ENCODE measurements around the gene TPP1. TPM values are rescaled to one million over a fixed set of nuclear protein-coding genes. Genes with fewer than 3 reads are reported as not detected.

The TPP1 gene
- polyA plus RNA-seq, 3 donors = 218 to 359 (median 271) TPM

DNA sequence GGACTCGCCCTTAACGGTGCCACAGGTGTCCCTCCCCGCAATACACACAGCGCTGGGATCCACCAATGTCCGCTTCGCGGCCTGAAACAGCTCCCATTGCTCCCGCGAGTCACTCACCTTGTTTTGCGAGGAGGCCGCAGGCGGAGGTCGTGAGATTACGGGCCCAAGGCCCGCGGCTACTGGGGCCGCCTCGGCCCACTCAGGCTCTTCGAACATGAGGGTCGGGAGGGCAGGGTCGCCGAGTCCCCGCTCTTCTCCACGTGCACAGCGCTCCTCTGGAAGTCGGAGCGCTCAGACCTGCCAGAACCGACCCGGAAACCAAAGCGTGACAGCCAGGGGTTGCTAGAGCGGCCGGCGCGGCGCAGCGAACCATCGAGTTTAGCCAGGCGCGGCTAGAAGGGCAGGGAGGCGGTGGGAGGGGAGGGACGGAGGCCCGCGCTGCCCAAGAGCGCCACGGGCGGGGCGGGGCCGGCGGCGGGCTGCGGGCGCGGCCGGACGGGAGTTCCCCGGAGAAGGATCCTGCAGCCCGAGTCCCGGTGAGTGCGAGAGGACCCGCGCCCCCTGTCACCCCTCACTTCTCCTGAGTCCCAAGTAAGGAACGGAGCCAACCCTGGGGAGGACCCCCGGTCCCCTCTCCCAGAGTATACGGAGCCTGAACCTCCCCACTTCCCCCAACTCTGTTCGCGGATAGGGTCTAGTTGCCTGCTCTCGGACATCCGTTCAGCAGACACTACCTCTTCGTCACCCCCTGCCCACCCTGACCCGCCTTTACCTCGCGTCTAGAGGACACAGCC lies 15.7 kb downstream of the TPP1 start, which contains the start of the genes ILK and RRP8:
Gene ILK (plus strand): TSS at position 488 of the 794 bp plus-strand sequence. CDS start 498 bp downstream, outside the sequence.
Gene RRP8 (minus strand): TSS at position 330 of the 794 bp plus-strand sequence. CDS start 114 bp downstream, at position 216.
- H3K27me3 Mint-ChIP-seq (ENCODE audit: low read depth in 3 of 3) = peaks cover 0 to 2% (median 0%) of the 10 kb centered on the region in 3 donors
- H3K9me3 Mint-ChIP-seq = peaks cover 0 to 1% (median 0%) of the 10 kb centered on the region in 7 donors
- Histone ChIP-seq H4K20me1 (ENCODE audit: insufficient read depth, low read length) (peaks cover 63% of the 10 kb centered on the region), H3K27me3 (ENCODE audit: control insufficient read depth in 2 of 2, insufficient read depth in 2 of 2, low read length in 2 of 2) (no peaks in the 10 kb centered on the region), H3K4me3 (replicated peaks in 1 of 3; ENCODE audit: low read depth in 2 of 3, low read length in 3 of 3) (peak within 1 kb of the TSS; percentile 70 to 96 (median 93)), H3K79me2 (ENCODE audit: insufficient read depth, low read length) (peaks cover 95% of the 10 kb centered on the region), H3K36me3 (replicated peaks in 1 of 2; ENCODE audit: control insufficient read depth in 1 of 2, insufficient read depth in 2 of 2, low read length in 2 of 2) (peaks cover 43 to 45% of the 10 kb centered on the region in 2 donors), H2AFZ (ENCODE audit: insufficient read depth, low read depth, low read length, poor library complexity, severe bottlenecking) (peak within 1 kb of the TSS; percentile 89), H3K9me3 (replicated peaks in 1 of 2; ENCODE audit: control insufficient read depth in 1 of 2, insufficient read depth in 1 of 2, low read length in 2 of 2) (no peaks in the 10 kb centered on the region), H3K4me2 (replicated peaks; ENCODE audit: extremely low read depth, low read length, poor library complexity, severe bottlenecking) (peak within 1 kb of the TSS; percentile 89), H3K27ac (ENCODE audit: low read depth in 1 of 2, low read length in 2 of 2) (peak within 1 kb of the TSS; percentile 74 to 90), H3K9ac (ENCODE audit: insufficient read depth, low read length, poor library complexity, severe bottlenecking) (peak within 1 kb of the TSS; percentile 80), H3K4me1 (ENCODE audit: control insufficient read depth in 1 of 2, insufficient read depth in 2 of 2, low read length in 2 of 2) (peaks cover 53 to 59% of the 10 kb centered on the region in 2 donors)
- TF ChIP-seq, protein P1, sequence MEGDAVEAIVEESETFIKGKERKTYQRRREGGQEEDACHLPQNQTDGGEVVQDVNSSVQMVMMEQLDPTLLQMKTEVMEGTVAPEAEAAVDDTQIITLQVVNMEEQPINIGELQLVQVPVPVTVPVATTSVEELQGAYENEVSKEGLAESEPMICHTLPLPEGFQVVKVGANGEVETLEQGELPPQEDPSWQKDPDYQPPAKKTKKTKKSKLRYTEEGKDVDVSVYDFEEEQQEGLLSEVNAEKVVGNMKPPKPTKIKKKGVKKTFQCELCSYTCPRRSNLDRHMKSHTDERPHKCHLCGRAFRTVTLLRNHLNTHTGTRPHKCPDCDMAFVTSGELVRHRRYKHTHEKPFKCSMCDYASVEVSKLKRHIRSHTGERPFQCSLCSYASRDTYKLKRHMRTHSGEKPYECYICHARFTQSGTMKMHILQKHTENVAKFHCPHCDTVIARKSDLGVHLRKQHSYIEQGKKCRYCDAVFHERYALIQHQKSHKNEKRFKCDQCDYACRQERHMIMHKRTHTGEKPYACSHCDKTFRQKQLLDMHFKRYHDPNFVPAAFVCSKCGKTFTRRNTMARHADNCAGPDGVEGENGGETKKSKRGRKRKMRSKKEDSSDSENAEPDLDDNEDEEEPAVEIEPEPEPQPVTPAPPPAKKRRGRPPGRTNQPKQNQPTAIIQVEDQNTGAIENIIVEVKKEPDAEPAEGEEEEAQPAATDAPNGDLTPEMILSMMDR (IDR thresholded peaks at IDR 0.05) = no peak
- H3K4me1 Mint-ChIP-seq = peaks cover 5% of the 10 kb centered on the region
- under 1% methylated on average over 67 of the region's 72 CpGs for WGBS (ENCODE audit: insufficient coverage)
- intact Hi-C loops (cut with micrococcal nuclease) = loop anchor here (2.0 to 10.0 kb wide), 6 partner anchors 15 to 119 kb away; partner anchors contain the start of genes MRPL17 (in 2 of the 2), ARFIP2 (in 1 of the 2), TIMM10B (in 1 of the 2) and TPP1 (in 1 of the 2)
- H3K4me3 Mint-ChIP-seq = no peak within 1 kb of the TSS
- peak; percentile 81 to 83 (median 83) for DNase-seq
- peak within 1 kb of the TSS in 2 of 7 donors; percentile 63 to 78 for H3K27ac Mint-ChIP-seq
- peaks cover 38 to 60% of the 10 kb centered on the region in 2 donors for H3K36me3 Mint-ChIP-seq
